MG63 (cell line): ENCODE data around the gene LEPR. TPM values are rescaled to one million over a fixed set of nuclear protein-coding genes. Genes with fewer than 3 reads are reported as not detected.
A peak's percentile ranks its signal among the peaks of the same experiment; 100 is the strongest.
"Not testable (repeated sequence)": the region's sequence is repeated elsewhere in the genome, so short reads cannot be mapped to it uniquely, and the experiment has no call there.

Source experiments
- DNase-seq: peaks from one replicate; pipeline ENCODE4 v3.0.0-alpha.2; 2020
- H3K27me3 ChIP-seq: fragments of 250-450 bp; sonication (Bioruptor Pico); 2 replicates; pipeline ENCODE4 v1.5.1; 2020; ENCODE audit warnings: mild to moderate bottlenecking, moderate library complexity
- H3K36me3 ChIP-seq: fragments of 250-450 bp; sonication (Bioruptor Pico); 2 replicates; pipeline ENCODE4 v1.5.1; 2020; ENCODE audit warnings: mild to moderate bottlenecking, moderate library complexity
- H3K4me3 ChIP-seq: fragments of 250-450 bp; sonication (Bioruptor Pico); 2 replicates; pipeline ENCODE4 v1.5.1; 2020; ENCODE audit warnings: mild to moderate bottlenecking, moderate library complexity
- H3K9me3 ChIP-seq: fragments of 250-450 bp; sonication (Bioruptor Pico); 2 replicates; pipeline ENCODE4 v1.5.1; 2020; ENCODE audit warnings: mild to moderate bottlenecking, moderate library complexity
- total RNA-seq: library from RNA; depleted of rRNA; stranded (reverse); fragments of >200 nt; shearing (Covaris generic); gene quantifications from 2 replicates; pipeline ENCODE4 v1.2.3, GENCODE V29; 2014; ENCODE audit warnings: low replicate concordance; rRNA removed

The LEPR gene
- total RNA-seq, 1 experiment from 2014 or later, result 1.7 TPM

DNA sequence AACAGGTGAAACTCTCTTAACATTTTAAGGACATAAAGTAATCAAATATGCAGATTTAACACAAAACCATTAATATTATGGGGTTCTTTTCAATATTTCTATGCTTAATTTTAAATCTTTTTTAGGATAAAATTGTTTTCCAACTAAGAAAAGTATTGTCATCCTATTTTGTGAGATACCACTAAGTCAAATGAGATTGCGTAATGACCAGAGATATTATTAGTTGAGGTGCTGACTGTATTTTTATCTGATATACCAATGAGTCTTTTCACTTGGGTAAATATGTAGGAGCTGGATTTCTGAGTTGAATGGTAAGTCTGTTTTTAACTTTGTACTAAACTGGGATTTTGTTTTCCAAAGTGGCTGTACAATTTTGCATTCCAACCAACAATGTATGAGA is 25.4 kb downstream of the LEPR start:
- Histone ChIP-seq H3K27me3 (no peaks in the 10 kb centered on the region), H3K9me3 (no peaks in the 10 kb centered on the region), H3K36me3 (no peaks in the 10 kb centered on the region)

DNA sequence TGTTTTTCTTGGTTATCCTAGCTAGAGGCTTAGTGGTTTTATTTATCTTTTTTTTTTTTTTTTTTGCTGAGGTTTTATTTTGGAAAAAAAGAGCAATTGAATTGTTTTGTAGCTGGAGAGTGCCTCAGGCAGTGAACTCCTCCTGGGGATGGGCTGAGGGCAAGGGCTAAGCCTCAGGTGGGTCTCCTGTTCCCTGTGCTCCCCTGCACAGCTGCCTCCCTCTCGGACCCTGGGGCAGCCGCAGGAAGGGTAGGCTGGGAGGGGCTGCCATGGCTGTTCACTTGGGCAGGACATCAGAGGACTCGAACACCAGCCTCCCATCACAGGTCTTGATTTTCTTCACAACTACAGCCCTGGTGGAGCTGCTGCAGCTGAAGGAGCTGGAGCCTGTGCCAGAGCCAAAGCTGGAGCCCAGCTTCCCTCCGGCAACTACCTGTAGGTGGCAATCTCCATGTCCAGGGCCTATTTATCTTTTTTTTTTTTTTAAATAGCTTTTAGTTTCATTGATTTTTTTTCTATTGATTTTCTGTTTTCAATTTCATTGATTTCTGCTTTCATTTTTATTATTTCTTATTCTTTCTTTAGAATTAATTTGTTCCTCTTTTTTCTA is 28.9 kb downstream of the LEPR start:
- H3K27me3 ChIP-seq, result no peaks in the 10 kb centered on the region
- H3K9me3 ChIP-seq, result no peaks in the 10 kb centered on the region
- no peak for DNase-seq
- no peaks in the 10 kb centered on the region for H3K36me3 ChIP-seq
- H3K4me3 ChIP-seq, result no peak overlapping the region

More for the DNA sequence above, 25.4 kb downstream of the LEPR start:
- DNase-seq, result no peak
- H3K4me3 ChIP-seq, result no peak overlapping the region

DNA sequence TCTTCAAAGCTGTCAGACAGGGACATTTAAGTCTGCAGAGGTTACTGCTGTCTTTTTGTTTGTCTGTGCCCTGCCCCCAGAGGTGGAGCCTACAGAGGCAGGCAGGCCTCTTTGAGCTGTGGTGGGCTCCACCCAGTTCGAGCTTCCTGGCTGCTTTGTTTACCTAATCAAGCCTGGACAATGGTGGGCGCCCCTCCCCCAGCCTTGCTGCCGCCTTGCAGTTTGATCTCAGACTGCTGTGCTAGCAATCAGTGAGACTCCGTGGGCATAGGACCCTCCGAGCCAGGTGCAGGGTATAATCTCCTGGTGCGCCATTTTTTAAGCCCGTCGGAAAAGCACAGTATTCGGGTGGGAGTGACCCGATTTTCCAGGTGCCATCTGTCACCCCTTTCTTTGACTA is 35.2 kb downstream of the LEPR start:
- H3K9me3 ChIP-seq, H3K36me3 ChIP-seq, H3K4me3 ChIP-seq, H3K27me3 ChIP-seq, DNase-seq: not testable (repeated sequence)

DNA sequence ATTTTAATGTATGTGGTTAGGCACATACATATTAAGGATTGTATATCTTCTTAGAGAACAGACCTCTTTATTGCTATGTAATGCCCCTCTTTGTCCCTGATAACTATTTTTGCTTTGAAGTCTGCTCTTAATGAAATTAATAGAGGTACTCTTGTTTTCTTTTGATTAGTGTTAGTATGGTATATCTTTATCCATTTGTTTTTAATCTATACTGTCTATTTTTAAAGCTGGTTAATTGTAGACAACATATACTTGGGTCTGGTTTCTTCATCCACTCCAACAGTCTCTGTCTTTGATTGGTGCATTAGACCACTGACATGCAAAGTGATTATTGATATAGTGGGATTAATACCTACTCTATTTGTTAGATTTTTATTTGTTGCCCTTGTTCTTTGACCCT is 36.0 kb downstream of the LEPR start:
- H3K4me3 ChIP-seq, result no peak overlapping the region
- no peaks in the 10 kb centered on the region for H3K27me3 ChIP-seq
- no peaks in the 10 kb centered on the region for H3K9me3 ChIP-seq
- no peak for DNase-seq
- H3K36me3 ChIP-seq, result no peaks in the 10 kb centered on the region

DNA sequence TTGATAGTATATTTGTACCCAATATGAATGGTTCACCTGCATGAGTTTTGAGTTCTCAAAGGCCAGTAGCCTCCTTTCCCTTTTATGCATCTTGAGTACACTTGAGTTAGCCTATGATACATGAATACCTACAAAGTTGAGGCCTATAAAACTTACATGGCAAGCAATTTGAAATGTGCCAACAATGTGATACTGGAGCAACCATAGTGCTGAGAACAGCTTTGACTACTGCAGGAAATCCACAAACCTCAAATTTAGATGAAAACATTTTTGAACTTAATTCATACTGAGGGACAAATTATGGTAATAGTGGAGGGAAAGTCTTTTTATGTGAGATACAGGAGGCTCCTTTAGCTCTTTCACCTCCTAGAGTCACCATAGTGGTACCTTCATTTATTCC is 37.4 kb downstream of the LEPR start:
- DNase-seq, result no peak
- Histone ChIP-seq H3K9me3 (no peaks in the 10 kb centered on the region), H3K27me3 (no peaks in the 10 kb centered on the region), H3K4me3 (no peak overlapping the region), H3K36me3 (no peaks in the 10 kb centered on the region)

DNA sequence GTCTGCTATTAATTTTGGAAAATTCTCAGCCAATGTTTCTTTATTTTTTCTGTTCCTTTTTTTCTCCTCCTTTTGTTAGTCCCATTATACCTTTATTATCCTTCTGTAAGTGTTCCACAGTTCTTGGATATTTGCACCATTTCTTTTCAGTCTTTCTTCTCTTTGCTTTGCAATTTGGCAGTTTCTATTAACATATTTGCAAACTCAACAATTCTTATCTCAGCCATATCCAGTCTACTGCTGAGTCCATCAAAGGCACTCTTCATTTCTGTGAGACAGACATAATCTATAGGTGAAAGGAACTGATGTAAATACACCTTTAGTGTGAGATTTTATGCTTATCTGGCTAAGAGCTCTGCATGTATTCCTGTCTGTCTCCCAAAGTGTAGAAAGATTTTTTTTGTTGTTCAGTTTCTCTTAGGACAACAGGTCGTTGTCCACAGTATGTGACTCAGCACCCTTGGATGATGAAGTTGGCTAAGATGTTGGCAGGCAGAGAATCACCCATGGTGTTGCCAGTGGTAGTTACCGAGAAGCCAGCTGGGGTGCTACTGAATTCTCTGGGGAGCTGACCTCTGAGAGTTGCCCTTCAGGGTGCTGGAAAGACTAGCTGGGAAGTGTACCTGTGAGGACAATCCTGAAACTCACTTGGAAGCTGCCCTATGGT is 38.4 kb downstream of the LEPR start:
- DNase-seq, result peak; percentile 45
- H3K4me3 ChIP-seq, result no peak overlapping the region
- H3K27me3 ChIP-seq, result no peaks in the 10 kb centered on the region

DNA sequence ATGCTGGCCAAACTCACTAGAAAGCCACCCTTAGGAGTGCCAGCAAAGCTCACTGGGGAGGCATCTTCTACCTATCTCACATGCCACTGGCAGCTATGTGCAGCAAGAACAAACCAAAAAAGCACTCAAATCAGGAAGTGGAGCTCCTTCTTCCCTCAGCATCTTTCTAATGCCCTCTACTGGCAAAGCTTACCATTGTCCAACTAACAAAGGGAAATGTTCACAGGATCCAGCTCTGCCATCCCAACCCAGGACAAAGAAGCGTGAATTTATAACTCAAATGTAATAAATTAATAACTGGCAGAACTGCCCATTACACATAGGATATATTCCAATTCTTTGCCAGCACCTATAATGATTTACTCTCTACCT is 38.9 kb downstream of the LEPR start:
- Histone ChIP-seq H3K4me3 (no peak overlapping the region), H3K36me3 (no peaks in the 10 kb centered on the region), H3K27me3 (no peaks in the 10 kb centered on the region), H3K9me3 (no peaks in the 10 kb centered on the region)
- peak; percentile 2 for DNase-seq

More for the DNA sequence above, 38.4 kb downstream of the LEPR start:
- H3K36me3 ChIP-seq, result no peaks in the 10 kb centered on the region
- no peaks in the 10 kb centered on the region for H3K9me3 ChIP-seq

DNA sequence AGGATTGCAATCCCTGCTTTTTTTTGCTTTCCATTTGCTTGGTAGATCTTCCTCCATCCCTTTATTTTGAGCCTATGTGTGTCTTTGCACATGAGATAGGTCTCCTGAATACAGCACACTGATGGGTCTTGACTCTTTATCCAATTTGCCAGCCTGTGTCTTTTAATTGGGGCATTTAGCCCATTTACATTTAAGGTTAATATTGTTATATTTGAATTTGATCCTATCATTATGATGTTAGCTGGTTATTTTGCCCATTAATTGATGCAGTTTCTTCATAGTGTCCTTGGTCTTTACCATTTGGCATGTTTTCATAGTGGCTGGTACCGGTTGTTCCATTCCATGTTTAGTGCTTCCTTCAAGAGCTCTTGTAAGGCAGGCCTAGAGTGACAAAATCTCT is 45.4 kb downstream of the LEPR start:
- DNase-seq, H3K27me3 ChIP-seq, H3K4me3 ChIP-seq, H3K9me3 ChIP-seq, H3K36me3 ChIP-seq: not testable (repeated sequence)

DNA sequence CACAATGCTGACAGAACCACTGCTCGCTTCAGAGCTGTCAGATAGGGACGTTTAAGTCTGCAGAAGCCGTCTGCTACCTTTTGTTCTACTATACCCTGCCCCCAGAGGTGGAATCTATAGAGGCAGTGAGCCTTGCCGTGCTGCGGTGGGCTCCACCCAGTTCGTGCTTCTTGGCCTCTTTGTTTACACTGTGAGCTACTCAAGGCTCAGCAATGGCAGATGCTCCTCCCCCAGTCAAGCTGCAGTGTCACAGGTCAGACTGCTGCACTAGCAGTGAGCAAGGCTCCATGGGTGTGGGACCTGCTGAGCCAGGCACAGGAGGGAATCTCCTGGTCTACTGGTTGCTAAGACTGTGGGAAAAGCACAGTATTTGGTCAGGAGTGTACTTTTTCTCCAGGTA is 47.1 kb downstream of the LEPR start:
- H3K9me3 ChIP-seq, result no peaks in the 10 kb centered on the region
- DNase-seq, result peak; percentile 4
- H3K36me3 ChIP-seq, result no peaks in the 10 kb centered on the region
- no peaks in the 10 kb centered on the region for H3K27me3 ChIP-seq
- H3K4me3 ChIP-seq, result no peak overlapping the region

DNA sequence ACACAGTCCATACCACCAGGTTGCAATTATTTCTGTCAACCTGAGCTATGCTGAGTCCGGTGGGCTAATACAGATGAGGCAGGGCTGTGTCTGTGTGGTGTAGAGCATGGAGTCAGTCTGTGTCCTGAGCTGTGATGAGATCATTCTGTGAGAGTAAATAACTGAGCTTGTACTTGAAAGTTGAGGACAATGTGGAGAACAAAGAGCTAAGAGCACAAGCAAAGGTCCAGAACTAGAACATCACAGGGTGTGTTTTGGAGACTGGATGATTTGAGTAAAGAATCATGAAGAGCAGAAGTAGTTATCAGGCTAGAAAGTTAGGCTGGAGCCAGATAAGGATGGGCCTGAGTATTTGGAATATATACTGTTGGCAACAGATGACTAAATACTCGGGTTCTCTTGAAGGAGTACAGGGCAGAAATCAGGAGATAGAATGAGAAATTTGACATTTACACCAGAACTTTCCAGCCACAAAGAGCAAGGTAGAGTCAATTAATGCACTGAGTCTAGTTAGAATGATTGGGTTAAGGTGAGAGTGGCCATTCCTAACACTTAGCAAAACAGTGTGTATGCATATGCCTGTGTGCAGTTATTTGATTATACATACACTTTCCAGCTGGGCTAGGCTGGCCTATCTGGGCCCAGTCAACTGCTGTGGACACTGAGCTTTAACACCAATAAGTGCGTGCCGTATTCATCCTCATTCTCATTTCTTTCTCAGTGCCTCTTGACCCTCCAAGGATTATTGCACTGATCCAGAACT is 48.8 kb downstream of the LEPR start:
- no peak for DNase-seq
- Histone ChIP-seq H3K36me3 (no peaks in the 10 kb centered on the region), H3K4me3 (no peak overlapping the region), H3K27me3 (no peaks in the 10 kb centered on the region), H3K9me3 (no peaks in the 10 kb centered on the region)

DNA sequence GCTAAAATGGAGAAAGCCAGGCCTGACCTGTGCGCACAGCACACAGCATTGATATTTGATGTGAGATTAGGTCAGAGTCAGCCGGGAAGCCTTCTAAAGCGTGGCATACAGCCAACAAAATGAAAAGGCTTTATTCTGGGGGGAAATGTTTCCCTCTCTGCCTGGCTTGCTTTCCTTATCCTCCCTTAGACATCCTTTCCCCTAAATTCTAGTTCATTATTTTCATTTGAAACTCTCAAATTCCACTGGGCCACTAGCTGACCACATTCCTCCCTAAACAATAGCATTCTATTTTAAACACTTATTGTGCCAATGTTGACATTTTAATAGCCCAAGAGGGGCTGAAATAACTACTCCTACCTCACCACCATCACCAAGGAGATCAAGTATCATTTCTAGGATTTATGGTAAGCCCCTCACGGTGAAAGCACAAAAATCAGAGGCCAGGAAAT is 49.4 kb downstream of the LEPR start:
- Histone ChIP-seq H3K9me3 (no peaks in the 10 kb centered on the region), H3K4me3 (no peak overlapping the region), H3K27me3 (no peaks in the 10 kb centered on the region), H3K36me3 (no peaks in the 10 kb centered on the region)
- no peak for DNase-seq

Other genes starting within 250 kb of the LEPR start
- gene DNAJC6, start 111.1 kb upstream of the LEPR start, total RNA-seq, result not detected in 2 replicates
- 16.0 and 17.4 TPM in 2 replicates for gene LEPROT, start within 50 bp of the LEPR start, total RNA-seq